GM21825 (cell line): ENCODE data around the gene MYBPHL.
"Not testable (repeated sequence)": the region's sequence is repeated elsewhere in the genome, so short reads cannot be mapped to it uniquely, and the experiment has no call there.

ENCODE experiments used
- ATAC-seq: cut with Tn5 transposase; IDR thresholded peaks from one replicate; pipeline ENCODE4 v1.9.1; 2021; ENCODE audit warnings: mild to moderate bottlenecking, moderate library complexity; ENCODE audit not compliant: unreplicated experiment

Gene MYBPHL

DNA sequence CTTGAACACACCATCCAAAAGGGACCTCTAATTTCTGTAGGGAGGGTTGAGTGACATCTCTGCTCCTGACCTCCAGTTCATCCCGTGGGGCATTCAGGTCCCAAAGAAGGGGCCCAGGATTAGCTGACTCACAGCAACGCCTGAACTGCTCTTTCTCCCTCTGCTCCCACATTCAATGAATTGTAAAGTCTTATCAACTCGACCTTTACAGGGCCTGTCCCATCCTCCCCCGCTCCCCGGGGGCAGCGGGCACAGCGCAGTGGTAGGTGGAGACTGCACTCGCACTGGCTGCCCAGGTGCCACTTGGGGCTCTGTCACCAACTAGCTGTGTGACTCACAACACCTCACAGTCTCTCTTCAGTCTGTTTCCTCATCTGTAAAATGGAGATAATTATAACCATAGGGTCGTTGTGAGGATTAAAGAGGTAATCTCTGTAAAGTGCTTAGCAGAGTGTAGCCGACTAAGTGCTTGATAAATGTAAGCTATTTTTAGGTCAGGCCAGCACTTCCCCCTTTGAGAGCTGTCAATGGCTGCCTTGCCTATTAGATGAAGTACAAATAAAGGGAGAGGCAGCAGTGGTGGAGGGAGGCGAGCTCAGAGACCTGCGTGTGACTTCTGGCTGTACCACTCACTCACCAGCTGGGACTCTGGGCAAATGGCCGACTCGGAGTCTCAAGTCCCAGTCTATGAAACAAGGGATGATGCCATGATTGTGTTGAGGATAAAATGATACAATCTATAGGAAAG is 637 bp upstream of the MYBPHL start:
- ATAC-seq, result no peak

DNA sequence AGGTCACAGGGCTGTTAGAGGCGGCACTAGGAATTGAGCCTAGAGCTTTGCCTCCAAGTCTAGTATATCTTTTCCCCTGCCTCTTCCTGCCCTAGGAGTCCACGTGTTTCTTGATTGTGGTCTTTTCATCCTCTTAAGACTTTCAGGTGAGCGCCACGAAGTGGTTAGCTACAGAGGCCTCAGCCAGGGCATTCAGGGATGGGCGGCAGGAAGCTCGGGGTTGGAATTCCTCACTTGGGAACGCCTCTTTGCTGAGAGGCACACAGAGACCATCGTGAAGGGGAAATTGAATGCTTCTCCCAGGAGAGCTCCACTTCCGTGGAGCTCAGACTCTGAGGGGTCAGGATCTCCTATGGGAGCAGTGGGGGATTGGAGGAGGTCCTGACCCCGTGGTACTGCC is 820 bp downstream of the MYBPHL start:
- not testable (repeated sequence) for ATAC-seq

DNA sequence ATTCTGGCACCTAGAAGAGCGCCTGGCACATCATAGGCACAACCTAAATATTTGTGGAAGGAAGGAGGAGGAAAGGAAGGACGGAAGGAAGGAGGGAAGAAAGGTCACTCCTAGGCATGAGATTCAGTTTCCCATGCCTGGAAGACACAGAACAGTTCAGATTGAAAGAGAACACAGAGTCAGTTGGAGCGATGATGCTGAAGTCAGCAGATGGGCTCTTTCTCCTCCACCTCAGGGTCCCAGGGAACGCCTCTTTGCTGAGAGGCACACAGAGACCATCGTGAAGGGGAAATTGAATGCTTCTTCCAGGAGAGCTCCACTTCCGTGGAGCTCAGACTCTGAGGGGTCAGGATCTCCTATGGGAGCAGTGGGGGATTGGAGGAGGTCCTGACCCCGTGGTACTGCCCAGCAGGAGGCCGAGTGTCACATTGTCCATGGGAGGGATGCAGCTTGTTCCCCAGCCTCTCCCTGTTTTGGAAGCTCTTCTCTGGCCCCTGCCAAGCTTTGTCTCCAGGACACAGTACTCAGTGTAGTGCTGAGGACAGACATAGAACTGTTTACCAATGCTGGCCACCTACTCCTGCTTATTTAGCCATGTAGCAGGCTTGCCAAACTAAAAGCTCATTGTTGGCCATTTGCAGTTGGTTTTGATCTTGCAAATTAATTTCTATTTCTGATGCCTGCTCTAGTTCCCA is 2.4 kb downstream of the MYBPHL start:
- no peak for ATAC-seq

DNA sequence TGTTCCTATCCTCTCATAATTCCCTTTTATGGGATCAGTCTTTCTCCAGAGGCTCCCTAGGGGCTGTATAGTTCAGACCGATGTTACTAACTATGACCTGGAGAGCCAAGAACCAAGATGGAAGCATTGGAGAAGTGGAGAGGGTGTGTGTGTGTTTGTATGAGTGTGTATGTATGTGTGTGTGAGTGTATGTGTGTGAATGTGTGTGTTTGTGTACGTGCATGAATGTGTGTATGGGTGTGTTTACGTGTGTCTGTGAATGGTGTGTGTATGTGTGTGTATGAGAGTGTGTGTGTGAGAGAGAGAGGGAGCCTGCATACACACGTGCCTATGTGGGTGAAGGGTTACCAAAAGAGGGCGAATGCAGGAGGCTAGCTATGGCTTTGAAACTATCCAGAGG is 4.9 kb downstream of the MYBPHL start:
- ATAC-seq, result no peak

DNA sequence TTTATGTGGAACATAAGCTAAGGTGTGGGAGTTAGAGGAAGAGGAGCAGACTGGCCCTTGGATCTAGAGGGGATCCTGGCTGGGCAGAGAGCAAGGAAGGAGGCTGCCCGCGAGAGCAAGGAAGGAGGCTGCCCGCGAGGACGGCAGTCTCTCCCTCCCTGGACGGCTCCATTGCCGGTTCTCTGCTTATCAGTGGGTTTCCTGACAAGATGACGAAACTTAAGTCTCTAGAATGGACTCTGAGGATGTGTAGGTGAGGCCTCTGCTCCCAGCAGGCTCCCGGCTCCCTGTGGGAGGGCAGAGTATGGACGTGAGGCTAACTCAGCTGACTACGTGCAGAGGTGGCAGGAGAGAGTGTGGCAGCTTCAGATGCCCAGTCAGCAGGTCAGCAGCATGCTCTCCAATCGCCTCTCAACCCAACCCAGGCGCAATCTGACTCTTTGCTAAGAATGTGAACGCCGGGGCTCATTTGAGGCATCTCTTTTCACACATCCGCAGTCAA is 6.1 kb downstream of the MYBPHL start:
- no peak for ATAC-seq

DNA sequence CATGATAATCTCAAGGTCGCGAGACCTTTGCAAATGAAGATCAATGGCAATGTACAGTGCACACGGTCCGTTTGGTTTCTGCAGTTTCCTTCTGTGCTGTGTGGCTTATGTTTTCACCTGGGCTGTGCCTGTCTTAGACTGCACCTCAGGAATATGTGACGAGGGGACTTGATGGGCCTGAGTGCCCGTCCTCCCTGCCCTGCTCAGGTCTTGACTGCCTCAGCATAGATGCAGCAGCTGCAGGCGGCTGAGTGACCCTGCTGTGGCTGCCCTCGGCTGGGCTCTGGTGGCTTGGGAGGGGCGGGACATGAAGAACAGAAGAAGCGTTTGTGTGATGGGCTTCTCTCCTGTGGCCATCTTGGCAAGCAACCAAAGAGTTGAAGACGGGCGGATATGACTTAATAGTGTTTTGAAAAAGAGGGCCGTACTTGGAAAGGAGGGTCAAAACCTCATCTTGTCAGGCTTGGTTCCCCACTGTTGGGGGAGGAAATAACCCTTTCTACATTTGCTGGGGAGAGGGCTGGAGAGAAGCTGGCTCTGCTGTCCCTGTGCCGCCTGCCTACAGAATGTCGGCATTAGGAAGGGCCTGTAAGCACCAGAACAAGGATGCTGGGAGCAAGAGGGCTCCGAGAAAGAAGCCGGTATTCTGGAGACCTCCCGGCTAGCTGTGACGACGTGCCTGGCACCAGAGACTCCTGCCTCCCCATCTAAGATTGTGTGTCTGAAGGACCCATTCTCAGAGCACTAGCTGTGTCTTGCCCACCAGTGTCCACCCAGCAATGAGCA is 7.1 kb downstream of the MYBPHL start:
- ATAC-seq, result no peak

- no peak for ATAC-seq
These were observed 7.9 kb downstream of the MYBPHL start for GRCh38 chr1:109298666-109299557.

GRCh38 chr1:109296782-109297181 is 10.0 kb downstream of the MYBPHL start:
- no peak for ATAC-seq

DNA sequence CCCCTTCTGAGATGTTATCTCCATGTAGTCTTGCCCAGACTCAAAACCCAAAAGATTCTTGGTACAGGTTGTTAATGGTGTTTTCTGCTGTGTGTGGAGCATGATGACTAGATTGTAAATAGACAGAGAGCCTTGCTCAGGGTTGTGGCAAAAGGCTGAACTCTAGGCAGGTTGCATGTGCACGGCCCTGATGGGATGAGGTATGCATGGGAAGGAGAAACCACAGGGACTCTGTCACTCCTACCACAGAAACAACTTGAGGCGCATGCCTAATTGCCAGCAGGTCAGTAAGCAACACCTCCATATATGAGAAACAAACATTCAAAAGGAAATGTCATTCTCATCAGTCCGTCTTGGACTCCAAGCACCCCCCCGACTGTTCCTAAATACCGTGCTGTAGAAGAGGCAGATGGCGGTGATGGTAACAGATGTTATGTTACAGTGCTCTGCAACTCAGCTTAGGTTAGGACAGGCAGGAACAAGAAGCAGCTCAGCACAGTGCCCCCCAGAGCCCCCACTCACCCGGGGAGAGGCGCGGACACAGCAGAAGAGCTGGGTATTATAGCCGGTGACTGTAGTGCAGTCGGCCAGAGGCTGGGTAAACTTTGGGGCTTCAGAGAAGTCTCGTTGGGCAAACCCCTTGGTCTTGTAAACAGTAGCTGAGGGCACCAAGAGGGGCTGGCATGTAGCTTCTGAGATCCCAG is 10.9 kb downstream of the MYBPHL start:
- no peak for ATAC-seq

DNA sequence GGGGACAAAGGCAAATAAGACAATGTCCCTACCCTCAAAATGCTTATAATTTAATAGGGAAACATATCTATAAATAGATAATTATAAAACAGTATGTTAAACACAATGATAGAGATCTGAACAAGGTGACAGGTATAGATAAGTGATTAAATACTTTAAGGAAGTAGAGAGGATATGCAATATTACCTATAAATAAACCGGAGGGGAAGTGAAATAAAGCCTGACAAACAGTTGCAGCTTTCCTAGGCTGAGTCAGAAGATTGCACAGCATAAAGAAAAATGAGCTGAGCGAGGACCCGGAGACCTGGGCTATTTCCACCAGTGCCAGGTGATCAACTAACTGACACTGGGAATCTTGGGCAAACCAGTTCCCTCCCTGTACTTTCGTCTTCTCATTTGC is 12.3 kb downstream of the MYBPHL start:
- ATAC-seq, result no peak

- ATAC-seq, result no peak
These were observed 13.8 kb downstream of the MYBPHL start for GRCh38 chr1:109293026-109293425.

- ATAC-seq, result no peak
These were observed 14.4 kb downstream of the MYBPHL start for GRCh38 chr1:109292364-109292763.

DNA sequence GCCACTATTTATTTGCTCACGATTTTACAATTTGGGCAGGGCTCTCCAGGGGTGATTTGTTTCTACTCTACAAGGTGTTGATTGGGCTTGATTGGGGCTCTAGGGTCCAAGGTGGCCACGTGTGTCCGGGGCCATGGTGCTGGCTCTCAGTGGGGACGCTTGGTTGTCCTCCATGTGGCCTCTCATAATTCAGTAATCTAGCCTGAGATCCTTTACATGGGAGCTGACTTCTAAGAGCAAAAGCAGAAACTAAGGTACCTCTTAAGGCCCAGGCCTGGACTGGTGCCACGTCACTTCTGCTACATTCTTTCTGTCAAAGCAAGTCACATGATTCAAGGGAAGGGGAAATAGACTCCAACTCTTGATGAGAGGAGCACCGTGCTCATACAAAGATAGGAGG is 15.8 kb downstream of the MYBPHL start:
- no peak for ATAC-seq

DNA sequence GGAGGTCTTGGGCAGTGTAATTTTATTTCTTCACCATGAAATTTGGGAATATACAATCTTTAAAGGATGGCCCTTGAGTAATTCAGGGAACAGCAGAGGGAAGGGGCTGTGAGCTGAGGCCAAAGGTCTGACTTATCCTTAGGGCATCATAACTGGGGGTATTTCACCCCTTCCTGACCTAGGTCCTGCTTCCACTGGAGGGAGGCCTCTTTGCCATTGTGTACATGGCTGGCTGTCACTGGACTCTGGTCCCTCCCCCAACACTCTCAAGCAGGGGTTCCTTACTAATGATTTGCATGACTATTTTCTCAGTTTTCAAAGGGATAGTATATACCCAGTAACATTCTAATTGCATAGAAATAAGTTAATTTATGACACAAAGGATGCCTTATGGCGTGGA is 16.7 kb downstream of the MYBPHL start:
- ATAC-seq, result no peak

DNA sequence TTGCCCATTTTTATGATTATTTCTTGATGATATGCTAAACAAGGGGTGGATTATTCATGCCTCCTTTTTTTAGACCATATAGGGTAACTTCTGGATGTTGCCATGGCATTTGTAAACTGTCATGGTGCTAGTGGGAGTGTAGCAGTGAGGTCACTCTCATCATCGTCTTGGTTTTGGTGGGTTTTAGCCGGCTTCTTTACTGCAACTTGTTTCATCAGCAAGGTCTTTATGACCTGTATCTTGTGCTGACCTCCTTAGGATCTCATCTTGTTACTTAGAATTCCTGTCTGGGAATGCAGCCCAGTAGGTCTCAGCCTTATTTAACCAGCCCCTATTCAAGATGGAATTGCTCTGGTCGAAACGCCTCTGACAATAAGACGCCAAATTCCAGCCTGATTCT is 20.0 kb downstream of the MYBPHL start:
- ATAC-seq, result not testable (repeated sequence)

DNA sequence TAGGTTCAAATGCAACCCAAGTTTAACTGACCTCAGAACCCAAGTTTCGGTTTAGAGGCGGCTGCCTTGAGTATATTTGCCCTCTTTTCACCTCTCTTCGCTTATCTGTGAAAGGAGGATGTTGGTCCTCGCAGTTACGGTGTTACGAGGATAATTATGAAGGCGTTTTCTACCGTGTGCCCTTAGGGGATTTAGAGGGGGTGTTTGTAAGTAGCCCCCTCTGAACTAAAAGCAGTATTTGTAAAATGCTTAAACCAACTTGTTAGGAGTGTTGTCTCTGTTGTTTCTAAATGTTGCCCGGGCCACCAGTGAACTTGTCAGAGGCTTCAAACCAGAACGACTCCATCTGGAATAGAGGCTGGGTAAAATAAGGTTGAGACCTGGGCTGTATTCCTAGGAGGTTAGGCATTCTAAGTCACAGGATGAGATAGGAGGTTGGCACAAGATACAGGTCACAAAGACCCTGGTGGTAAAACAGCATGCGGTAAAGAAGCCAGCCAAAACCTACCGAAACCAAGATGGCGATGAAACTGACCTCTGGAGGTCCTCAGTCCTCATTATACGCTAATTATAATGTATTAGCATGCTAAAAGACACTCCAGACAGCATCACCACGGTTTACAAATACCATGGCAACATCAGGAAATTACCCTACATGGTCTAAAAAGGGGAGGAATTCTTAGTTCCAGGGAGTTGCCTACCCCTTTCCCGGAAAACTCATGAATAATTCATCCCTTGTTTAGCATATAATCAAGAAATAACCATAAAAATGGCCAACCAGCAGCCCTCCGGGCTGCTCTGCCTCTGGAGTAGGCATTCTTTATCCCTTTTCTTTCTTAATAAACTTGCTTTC is 22.8 kb downstream of the MYBPHL start:
- ATAC-seq, result no peak

- ATAC-seq, result peak; percentile 96
These were observed 23.7 kb downstream of the MYBPHL start, which contains the start of gene PSRC1 for GRCh38 chr1:109282952-109283747. Gene PSRC1, minus strand, starts transcription at chr1:109283145.

GRCh38 chr1:109282497-109282951 is 24.3 kb downstream of the MYBPHL start:
- no peak for ATAC-seq
